Right atrium auricular region (tissue), 2 donors: Measurements from ENCODE around the gene SMPD3. TPM values are rescaled to one million over a fixed set of nuclear protein-coding genes. Genes with fewer than 3 reads are reported as not detected.

ENCODE experiments used
- DNase-seq: peaks from one replicate; pipeline ENCODE4 v3.0.0-alpha.2; 2019; ENCODE audit warnings: low spot score
- H3K27ac ChIP-seq, 2 donors: fragments of 200-600 bp; sonication (generic); 1 replicate in 1 of 2; 2 replicates in 1 of 2; pipeline ENCODE4 v1.5.1; 2016 to 2019
- H3K27me3 ChIP-seq, 2 donors: fragments of 200-600 bp; sonication (generic); one replicate each; pipeline versions ENCODE4 v1.5.1 to v1.6.0; 2017 to 2019
- H3K36me3 ChIP-seq: fragments of 200-600 bp; sonication (generic); one replicate; pipeline ENCODE4 v1.5.1; 2016
- H3K4me1 ChIP-seq, 2 donors: fragments of 200-600 bp; sonication (generic); one replicate each; pipeline versions ENCODE4 v1.5.1 to v1.6.0; 2017 to 2019
- H3K4me3 ChIP-seq, 2 donors: fragments of 200-600 bp; sonication (generic); 1 replicate in 1 of 2; 2 replicates in 1 of 2; pipeline ENCODE4 v1.5.1; 2017 to 2019; ENCODE audit warnings: mild to moderate bottlenecking in 1 of 2, moderate library complexity in 1 of 2
- H3K9me3 ChIP-seq, 2 donors: fragments of 200-600 bp; sonication (generic); one replicate each; pipeline ENCODE4 v1.5.1; 2019
- CTCF ChIP-seq, 2 donors: fragments of 200-600 bp; sonication (generic); IDR thresholded peaks; one replicate each; pipeline ENCODE4 v1.5.1; 2019; ENCODE audit warnings: antibody characterized with exemption in 2 of 2
- total RNA-seq, 2 donors: library from RNA; depleted of rRNA; stranded (reverse); fragments of >200 nt; gene quantifications; one replicate each; pipeline ENCODE4 v1.1.0, GENCODE V29; 2016

The SMPD3 gene
- total RNA-seq, 2 donors from 2014 or later, result 3.0 to 4.4 TPM

GRCh38 chr16:68379472-68380347, 68.6 kb downstream of the SMPD3 start:
- H3K27ac ChIP-seq, result no peak overlapping the region
- H3K4me3 ChIP-seq, result no peak overlapping the region
- no peaks in the 10 kb centered on the region for H3K36me3 ChIP-seq
- no peaks in the 10 kb centered on the region for H3K27me3 ChIP-seq
- peaks cover 0 to 6% of the 10 kb centered on the region in 2 donors for H3K4me1 ChIP-seq
- no peaks in the 10 kb centered on the region for H3K9me3 ChIP-seq
- DNase-seq, result no peak
- TF ChIP-seq CTCF (IDR thresholded peaks at IDR 0.05), result no peak

- Histone ChIP-seq H3K27me3 (no peaks in the 10 kb centered on the region), H3K27ac (no peak overlapping the region), H3K4me3 (no peak overlapping the region), H3K36me3 (no peaks in the 10 kb centered on the region), H3K4me1 (no peaks in the 10 kb centered on the region), H3K9me3 (no peaks in the 10 kb centered on the region)
- no peak for TF ChIP-seq CTCF (IDR thresholded peaks at IDR 0.05)
- no peak for DNase-seq
Observed at GRCh38 chr16:68378436-68379415, 69.6 kb downstream of the SMPD3 start.

- DNase-seq, result no peak
- no peak overlapping the region for H3K27ac ChIP-seq
- no peaks in the 10 kb centered on the region for H3K4me1 ChIP-seq
- no peaks in the 10 kb centered on the region for H3K27me3 ChIP-seq
- H3K36me3 ChIP-seq, result no peaks in the 10 kb centered on the region
- TF ChIP-seq CTCF (IDR thresholded peaks at IDR 0.05), result no peak
- no peak overlapping the region for H3K4me3 ChIP-seq
- no peaks in the 10 kb centered on the region for H3K9me3 ChIP-seq
Observed at GRCh38 chr16:68377667-68378393, 70.5 kb downstream of the SMPD3 start.

- Histone ChIP-seq H3K36me3 (no peaks in the 10 kb centered on the region), H3K4me3 (no peak overlapping the region), H3K27ac (no peak overlapping the region), H3K9me3 (no peaks in the 10 kb centered on the region), H3K27me3 (no peaks in the 10 kb centered on the region), H3K4me1 (no peaks in the 10 kb centered on the region)
- TF ChIP-seq CTCF (IDR thresholded peaks at IDR 0.05), result no peak
- no peak for DNase-seq
Observed at GRCh38 chr16:68377221-68377620, 71.1 kb downstream of the SMPD3 start.

GRCh38 chr16:68376590-68376989, 71.7 kb downstream of the SMPD3 start:
- no peaks in the 10 kb centered on the region for H3K27me3 ChIP-seq
- H3K27ac ChIP-seq, result no peak overlapping the region
- no peak for DNase-seq
- H3K9me3 ChIP-seq, result no peaks in the 10 kb centered on the region
- no peak overlapping the region for H3K4me3 ChIP-seq
- no peaks in the 10 kb centered on the region for H3K4me1 ChIP-seq
- H3K36me3 ChIP-seq, result no peaks in the 10 kb centered on the region
- no peak for TF ChIP-seq CTCF (IDR thresholded peaks at IDR 0.05)
